Breast epithelium (tissue), 4 donors: Measurements from ENCODE around the gene PLEKHH1. TPM values are rescaled to one million over a fixed set of nuclear protein-coding genes. Genes with fewer than 3 reads are reported as not detected.

ENCODE experiments used
- DNase-seq, 2 donors: peaks; one replicate each; pipeline ENCODE4 v3.0.0-alpha.2; 2019; ENCODE audit warnings: low spot score in 2 of 2
- H3K27ac ChIP-seq, 2 donors: fragments of 200-600 bp; sonication (generic) in 1 of 2; one replicate each; pipeline ENCODE4 v1.5.1; 2016 to 2019; ENCODE audit warnings: mild to moderate bottlenecking in 1 of 2
- H3K27me3 ChIP-seq, 2 donors: fragments of 200-600 bp; sonication (generic) in 1 of 2; one replicate each; pipeline versions ENCODE4 v1.5.1 to v1.6.0; 2017 to 2019; ENCODE audit warnings: control low read depth in 1 of 2, mild to moderate bottlenecking in 1 of 2
- H3K36me3 ChIP-seq: fragments of 200-600 bp; one replicate; pipeline ENCODE4 v1.5.1; 2019
- H3K4me1 ChIP-seq, 2 donors: fragments of 200-600 bp; sonication (generic); one replicate each; pipeline ENCODE4 v1.5.1; 2016 to 2019; ENCODE audit warnings: control low read depth in 1 of 2
- H3K4me3 ChIP-seq, 3 donors: fragments of 200-600 bp; sonication (generic); 1 replicate in 2 of 3; 2 replicates in 1 of 3; pipeline ENCODE4 v1.5.1; 2016 to 2019; ENCODE audit warnings: mild to moderate bottlenecking in 3 of 3, moderate library complexity in 2 of 3
- H3K9me3 ChIP-seq, 2 donors: fragments of 200-600 bp; sonication (generic) in 1 of 2; one replicate each; pipeline ENCODE4 v1.5.1; 2016 to 2019; ENCODE audit warnings: control low read depth in 1 of 2
- CTCF ChIP-seq, 3 donors: fragments of 450-650 bp; IDR thresholded peaks; one replicate each; pipeline ENCODE4 v1.5.1; 2016 to 2017; ENCODE audit warnings: antibody characterized with exemption in 3 of 3, mild to moderate bottlenecking in 3 of 3, moderate library complexity in 3 of 3
- POLR2A ChIP-seq: fragments of 450-650 bp; IDR thresholded peaks from one replicate; pipeline ENCODE4 v1.6.1; 2016; ENCODE audit warnings: antibody characterized with exemption, mild to moderate bottlenecking, moderate library complexity
- POLR2AphosphoS5 ChIP-seq, 3 donors: sonication (generic); formaldehyde crosslinking; IDR thresholded peaks; one replicate each; pipeline ENCODE4 v1.6.1; 2017; ENCODE audit warnings: antibody characterized with exemption in 3 of 3
- intact Hi-C: fragments of 100-400 bp; cut with DNase I; formaldehyde crosslinking; loops from one replicate; pipeline ENCODE4 v1.15.1; 2023; ENCODE audit warnings: low total_unique reads
- total RNA-seq, 3 donors: library from RNA; depleted of rRNA; stranded (reverse); fragments of >200 nt; gene quantifications; one replicate each; pipeline ENCODE4 v1.1.0, GENCODE V29; 2016

PLEKHH1 gene
- total RNA-seq, 3 donors from 2014 or later, result 2.9 to 18.9 (median 14.7) TPM

GRCh38 chr14:67487937-67488893 is 44.9 kb upstream of the PLEKHH1 start, which contains the start of gene TMEM229B:
TMEM229B (minus strand) TSS chr14:67488721; CDS start chr14:67473923, 14,798 bp downstream.
- no peaks in the 10 kb centered on the region for H3K36me3 ChIP-seq
- no peaks in the 10 kb centered on the region for H3K4me1 ChIP-seq
- no peak for DNase-seq
- H3K9me3 ChIP-seq, result peaks cover 0 to 5% of the 10 kb centered on the region in 2 donors
- H3K27me3 ChIP-seq, result no peaks in the 10 kb centered on the region
- intact Hi-C loops, result no loop called here
- H3K27ac ChIP-seq, result peak within 1 kb of the TSS; percentile 48 to 56
- no peak for TF ChIP-seq POLR2A
- no peak for TF ChIP-seq POLR2AphosphoS5 (IDR thresholded peaks at IDR 0.05)
- no peak for TF ChIP-seq CTCF (IDR thresholded peaks at IDR 0.05)
- H3K4me3 ChIP-seq, result peak within 1 kb of the TSS; percentile 29 to 48 (median 31)

DNA sequence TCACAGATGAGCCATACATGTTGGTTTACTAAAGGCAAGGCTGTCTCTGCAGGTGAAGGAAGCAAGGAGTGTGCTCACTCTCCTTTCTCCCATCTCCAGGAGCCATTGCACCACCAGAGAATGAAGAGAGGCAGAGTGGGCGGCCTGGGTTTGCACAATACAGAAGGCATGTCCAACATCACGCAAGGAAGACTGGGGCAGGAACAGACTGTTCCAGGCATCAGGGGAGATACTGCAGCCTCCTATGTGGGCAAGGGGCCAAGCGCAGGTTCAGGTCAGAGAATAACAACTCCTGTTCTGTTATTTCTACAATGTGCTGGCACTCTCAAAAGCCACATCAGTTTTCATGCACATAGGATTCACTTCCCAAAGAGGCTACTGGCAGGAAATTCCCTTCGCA is 42.9 kb upstream of the PLEKHH1 start:
- TF ChIP-seq POLR2AphosphoS5 (IDR thresholded peaks at IDR 0.05), result no peak
- no peak for DNase-seq
- Histone ChIP-seq H3K4me3 (no peak overlapping the region), H3K9me3 (peaks cover 0 to 13% of the 10 kb centered on the region in 2 donors), H3K27ac (no peak overlapping the region), H3K27me3 (no peaks in the 10 kb centered on the region), H3K4me1 (no peaks in the 10 kb centered on the region), H3K36me3 (no peaks in the 10 kb centered on the region)
- intact Hi-C loops, result no loop called here

DNA sequence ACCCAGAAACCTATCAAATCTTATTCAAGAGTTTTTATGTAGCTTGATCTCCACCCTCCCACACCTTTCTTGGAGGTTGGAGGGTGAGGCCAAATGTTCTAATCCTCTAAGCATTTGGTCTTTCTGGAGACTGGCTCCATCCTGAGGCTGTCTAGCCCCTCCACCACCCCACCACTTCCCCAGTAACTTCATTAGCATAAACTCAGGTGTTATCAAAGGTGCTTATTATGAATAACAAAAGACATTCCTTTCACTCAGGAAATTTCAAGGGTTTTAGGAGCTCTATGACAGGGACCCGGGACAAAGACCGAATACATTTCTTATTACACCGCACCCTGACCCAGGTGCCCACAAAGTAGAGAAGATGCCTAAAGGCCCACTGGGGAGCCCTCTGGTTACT is 41.8 kb upstream of the PLEKHH1 start:
- Histone ChIP-seq H3K27ac (no peak overlapping the region), H3K4me3 (no peak overlapping the region), H3K9me3 (peaks cover 0 to 13% of the 10 kb centered on the region in 2 donors), H3K4me1 (no peaks in the 10 kb centered on the region), H3K36me3 (no peaks in the 10 kb centered on the region), H3K27me3 (no peaks in the 10 kb centered on the region)
- no peak for TF ChIP-seq POLR2AphosphoS5 (IDR thresholded peaks at IDR 0.05)
- no peak for TF ChIP-seq POLR2A
- no peak for TF ChIP-seq CTCF (IDR thresholded peaks at IDR 0.05)
- intact Hi-C loops, result no loop called here
- DNase-seq, result no peak

GRCh38 chr14:67491741-67492507 is 41.2 kb upstream of the PLEKHH1 start:
- Histone ChIP-seq H3K9me3 (peaks cover 0 to 13% of the 10 kb centered on the region in 2 donors), H3K27me3 (no peaks in the 10 kb centered on the region), H3K4me3 (no peak overlapping the region), H3K36me3 (no peaks in the 10 kb centered on the region), H3K4me1 (no peaks in the 10 kb centered on the region), H3K27ac (peak overlapping the region in 1 of 2 donors; percentile 34)
- intact Hi-C loops, result no loop called here
- no peak for DNase-seq
- TF ChIP-seq POLR2AphosphoS5 (IDR thresholded peaks at IDR 0.05), result no peak
- TF ChIP-seq CTCF (IDR thresholded peaks at IDR 0.05), result no peak
- TF ChIP-seq POLR2A, result no peak

DNA sequence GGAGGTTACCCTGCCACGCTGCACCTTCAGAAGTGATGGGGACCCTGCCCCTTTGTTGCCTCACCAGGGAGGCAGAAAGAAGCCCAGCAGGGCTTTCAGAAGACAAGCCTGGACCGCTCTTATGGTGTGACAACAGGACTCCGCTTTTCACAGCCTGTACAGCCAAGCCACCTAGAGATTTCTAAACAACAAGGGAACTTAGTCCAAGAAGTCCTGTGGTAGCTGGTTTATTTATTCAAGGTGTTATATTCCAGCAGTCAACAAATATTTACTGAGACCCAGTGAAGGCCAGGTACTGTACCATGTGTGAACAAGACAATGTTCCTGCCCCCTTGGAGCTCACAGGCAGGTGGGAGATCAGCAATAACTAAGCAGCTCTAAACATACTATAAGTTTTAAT is 40.6 kb upstream of the PLEKHH1 start:
- H3K4me3 ChIP-seq, result no peak overlapping the region
- no peaks in the 10 kb centered on the region for H3K4me1 ChIP-seq
- peak overlapping the region in 1 of 2 donors; percentile 22 for H3K27ac ChIP-seq
- intact Hi-C loops, result no loop called here
- H3K36me3 ChIP-seq, result no peaks in the 10 kb centered on the region
- no peaks in the 10 kb centered on the region for H3K27me3 ChIP-seq
- no peak for TF ChIP-seq CTCF (IDR thresholded peaks at IDR 0.05)
- TF ChIP-seq POLR2A, result no peak
- no peak for TF ChIP-seq POLR2AphosphoS5 (IDR thresholded peaks at IDR 0.05)
- no peak for DNase-seq
- H3K9me3 ChIP-seq, result peaks cover 0 to 13% of the 10 kb centered on the region in 2 donors
